Kidney epithelial cell (primary cell): ENCODE data around the gene RNF225. TPM values are rescaled to one million over a fixed set of nuclear protein-coding genes. Genes with fewer than 3 reads are reported as not detected.

ENCODE experiments used
- DNase-seq: peaks from one replicate; pipeline ENCODE4 v3.0.0-alpha.2; 2010; ENCODE audit warnings: low read depth
- H3K27me3 ChIP-seq: 2 replicates; pipeline ENCODE4 v1.6.0; 2011; ENCODE audit warnings: low read length; ENCODE audit not compliant: control insufficient read depth, insufficient read depth
- H3K36me3 ChIP-seq: 2 replicates; pipeline ENCODE4 v1.5.1; 2011; ENCODE audit warnings: low read length; ENCODE audit not compliant: control insufficient read depth, insufficient read depth
- H3K4me3 ChIP-seq: 2 replicates; pipeline ENCODE4 v1.5.1; 2011; ENCODE audit warnings: low read depth, mild to moderate bottlenecking, control low read depth, low read length
- CTCF ChIP-seq: IDR thresholded peaks from 2 replicates; pipeline ENCODE4 v1.5.1; 2011; ENCODE audit warnings: mild to moderate bottlenecking, moderate library complexity, low read length, control low read depth, inconsistent platforms; ENCODE audit not compliant: insufficient read depth, poor library complexity, severe bottlenecking
- total RNA-seq: library from RNA; depleted of rRNA; stranded (reverse); fragments of >200 nt; gene quantifications from 2 replicates; pipeline ENCODE4 v1.2.3, GENCODE V29; 2015

RNF225 gene
- total RNA-seq, 1 donor from 2014 or later = not detected

- Histone ChIP-seq H3K36me3 (no peaks in the 10 kb centered on the region), H3K27me3 (peaks cover 61% of the 10 kb centered on the region), H3K4me3 (no peak overlapping the region)
- TF ChIP-seq CTCF = no peak
- no peak for DNase-seq
Observed at GRCh38 chr19:58354478-58355030, 40.9 kb upstream of the RNF225 start.

- DNase-seq = no peak
- peaks cover 54% of the 10 kb centered on the region for H3K27me3 ChIP-seq
- H3K36me3 ChIP-seq = no peaks in the 10 kb centered on the region
- H3K4me3 ChIP-seq = no peak overlapping the region
- TF ChIP-seq CTCF = no peak
Observed at GRCh38 chr19:58355215-58355796, 40.1 kb upstream of the RNF225 start.

GRCh38 chr19:58355908-58356765 lies 39.3 kb upstream of the RNF225 start:
- Histone ChIP-seq H3K27me3 (peaks cover 45% of the 10 kb centered on the region), H3K36me3 (no peaks in the 10 kb centered on the region), H3K4me3 (no peak overlapping the region)
- TF ChIP-seq CTCF = no peak
- no peak for DNase-seq

- DNase-seq = no peak
- Histone ChIP-seq H3K27me3 (peaks cover 41% of the 10 kb centered on the region), H3K36me3 (no peaks in the 10 kb centered on the region), H3K4me3 (no peak overlapping the region)
- no peak for TF ChIP-seq CTCF
Observed at GRCh38 chr19:58356766-58357480, 38.5 kb upstream of the RNF225 start.

GRCh38 chr19:58357481-58358145 lies 37.8 kb upstream of the RNF225 start:
- no peak for TF ChIP-seq CTCF
- no peak overlapping the region for H3K4me3 ChIP-seq
- H3K27me3 ChIP-seq = peaks cover 35% of the 10 kb centered on the region
- no peak for DNase-seq
- H3K36me3 ChIP-seq = no peaks in the 10 kb centered on the region
